GM12878 (cell line): ENCODE results near the gene PHGDH. TPM values are rescaled to one million over a fixed set of nuclear protein-coding genes. Genes with fewer than 3 reads are reported as not detected.

Experiments
- ATAC-seq: fragments of 200-7000 bp; cut with Tn5 transposase; 3 replicates; pipeline ENCODE4 v1.9.1; 2020; ENCODE audit warnings: mild to moderate bottlenecking, moderate library complexity
- BruUV-seq: library from RNA; stranded (reverse); fragments of 400-500 nt; replicated peaks from 2 replicates; lab custom pipeline; 2021; lab: Mats Ljungman, UMichigan
- CTCF ChIA-PET: fragments of 300-600 bp; sonication (Branson Sonifier 250); formaldehyde crosslinking; extraction: SDS; loops from one replicate; lab custom pipeline; 2021; ENCODE audit warnings: inconsistent platforms; lab: Yijun Ruan, JAX
- POLR2A ChIA-PET: fragments of 350-600 bp; formaldehyde crosslinking; extraction: SDS; loops from one replicate; lab custom pipeline; 2021; ENCODE audit warnings: inconsistent platforms; lab: Charles Lee
- RAD21 ChIA-PET: fragments of 300-600 bp; sonication (Branson Sonifier 250); formaldehyde crosslinking; loops from one replicate; lab custom pipeline; 2023; ENCODE audit warnings: antibody characterized with exemption; ENCODE audit not compliant: unreplicated experiment; lab: Charles Lee
- SMC1A ChIA-PET: fragments of 300-600 bp; sonication (Branson Sonifier 250); formaldehyde crosslinking; loops from one replicate; lab custom pipeline; 2023; ENCODE audit not compliant: unreplicated experiment, uncharacterized antibody; lab: Charles Lee
- DNase-seq: peaks from one replicate; pipeline ENCODE4 v3.0.0-alpha.2; 2011; ENCODE audit warnings: low read depth, low spot score
- FAIRE-seq: peaks from 3 replicates; lab custom pipeline; 2011; peaks lifted over from hg19 to GRCh38; lab: Jason Lieb, UNC
- H2AFZ ChIP-seq: 2 replicates; pipeline ENCODE4 v1.6.0; 2011; ENCODE audit warnings: low read depth, low read length, control low read depth; ENCODE audit not compliant: control insufficient read depth
- H3K27ac ChIP-seq: 2 replicates; pipeline ENCODE4 v1.5.1; 2011; ENCODE audit warnings: control low read depth; ENCODE audit not compliant: control insufficient read depth, insufficient read depth
- H3K27me3 ChIP-seq, 2 experiments: replicated peaks in 1 of 2; 2 replicates each; pipeline versions ENCODE4 v1.6.0 to v1.6.1; 2011; ENCODE audit warnings: low read length in 1 of 2; ENCODE audit not compliant: control insufficient read depth in 2 of 2, insufficient read depth in 2 of 2
- H3K36me3 ChIP-seq, 2 experiments: 2 replicates each; pipeline ENCODE4 v1.5.1; 2011; ENCODE audit warnings: low read length in 1 of 2; ENCODE audit not compliant: control insufficient read depth in 2 of 2, insufficient read depth in 2 of 2
- H3K4me1 ChIP-seq: 2 replicates; pipeline ENCODE4 v1.6.1; 2011; ENCODE audit warnings: mild to moderate bottlenecking, low read length, moderate library complexity, mixed read lengths; ENCODE audit not compliant: control insufficient read depth, insufficient read depth
- H3K4me2 ChIP-seq: 2 replicates; pipeline ENCODE4 v1.6.0; 2011; ENCODE audit warnings: control low read depth; ENCODE audit not compliant: control insufficient read depth, insufficient read depth
- H3K4me3 ChIP-seq: fragments of 200-600 bp; sonication (generic); 2 replicates; pipeline ENCODE4 v1.5.1; 2016
- H3K79me2 ChIP-seq: 2 replicates; pipeline ENCODE4 v1.6.0; 2011; ENCODE audit warnings: low read length; ENCODE audit not compliant: control insufficient read depth, insufficient read depth
- H3K9ac ChIP-seq: 2 replicates; pipeline ENCODE4 v1.8.0; 2011; ENCODE audit warnings: low read length, control low read depth, mixed read lengths; ENCODE audit not compliant: control insufficient read depth, insufficient read depth
- H3K9me3 ChIP-seq: replicated peaks from 3 replicates; pipeline ENCODE4 v1.5.1; 2011; ENCODE audit warnings: mild to moderate bottlenecking, low read length; ENCODE audit not compliant: control insufficient read depth, insufficient read depth
- H4K20me1 ChIP-seq: 2 replicates; pipeline ENCODE4 v1.6.0; 2011; ENCODE audit not compliant: control insufficient read depth, insufficient read depth
- FOS ChIP-seq: IDR thresholded peaks from 3 replicates; pipeline ENCODE4 v1.6.1; 2011; ENCODE audit warnings: borderline replicate concordance; ENCODE audit not compliant: insufficient read length; ENCODE audit errors: extremely low read depth
- GATAD2B ChIP-seq: fragments of 450-650 bp; conservative IDR thresholded peaks from 2 replicates; pipeline ENCODE4 v1.6.1; 2017; ENCODE audit warnings: low read depth, mild to moderate bottlenecking, moderate library complexity
- MTA2 ChIP-seq: fragments of 450-650 bp; IDR thresholded peaks from 2 replicates; pipeline ENCODE4 v1.6.1; 2016; ENCODE audit warnings: low read depth, mild to moderate bottlenecking, moderate library complexity
- SPI1 ChIP-seq: IDR thresholded peaks from 2 replicates; pipeline ENCODE4 v1.6.1; 2011; ENCODE audit warnings: low read depth, mild to moderate bottlenecking, low read length, moderate library complexity, borderline replicate concordance; ENCODE audit not compliant: insufficient read depth
- YBX1 ChIP-seq: fragments of 450-650 bp; IDR thresholded peaks from 2 replicates; pipeline ENCODE4 v1.6.1; 2016; ENCODE audit warnings: antibody characterized with exemption
- whole genome bisulfite sequencing: methylation state at CpG from one replicate; pipeline ENCODE4 v1.1.6; 2016; ENCODE audit warnings: low lambda C conversion rate; ENCODE audit not compliant: insufficient replicate concordance, insufficient coverage; ENCODE audit errors: missing lambda C conversion rate; 5-methylcytosine and 5-hydroxymethylcytosine counted together
- in situ Hi-C: fragments of 300-500 bp; cut with MboI; formaldehyde crosslinking; loops from 9 replicates; pipeline ENCODE4 v1.14.3; 2018; ENCODE audit warnings: mixed read lengths
- intact Hi-C: fragments of 100-400 bp; cut with micrococcal nuclease; formaldehyde crosslinking; loops from one replicate; pipeline ENCODE4 v1.14.2; 2022; ENCODE audit not compliant: unreplicated experiment
- polyA plus RNA-seq, 11 experiments: library from polyadenylated mRNA; depleted of rRNA in 4 of 11; unstranded in 6 of 11; stranded (reverse) in 5 of 11; fragments of >200 nt; fragmentation: Nextera tagmentation in 4 of 11; fragmentation: Illumina TruSeq in 1 of 11; extraction: Ambion mirVana in 4 of 11; extraction: Trizol in 1 of 11; gene quantifications; 1 replicate in 1 of 11; 2 replicates in 10 of 11; pipeline versions ENCODE4 v1.2.1 to v1.2.3, GENCODE V29; 2011 to 2016; ENCODE audit warnings: inconsistent platforms in 2 of 11, missing spikeins in 2 of 11, low read depth in 1 of 11
- total RNA-seq, 4 experiments: library from RNA; depleted of rRNA in 3 of 4; stranded (reverse); fragments of >200 nt in 3 of 4; fragmentation: Illumina TruSeq in 1 of 4; extraction: Trizol in 1 of 4; gene quantifications; 2 replicates each; pipeline versions ENCODE4 v1.2.1 to v1.2.3, GENCODE V29; 2013 to 2021
- TF ChIP-seq, protein P1 (sequence below): IDR thresholded peaks from 2 replicates; pipeline ENCODE4 v1.6.1; 2011; ENCODE audit warnings: borderline replicate concordance, low read depth, mild to moderate bottlenecking, moderate library complexity, mixed read lengths, low read length; ENCODE audit not compliant: insufficient read depth; ENCODE audit errors: extremely low read length
- TF ChIP-seq, protein P2 (sequence below): fragments of 450-650 bp; IDR thresholded peaks from 2 replicates; pipeline ENCODE4 v1.6.1; 2017; ENCODE audit warnings: low read depth, mild to moderate bottlenecking, moderate library complexity
- TF ChIP-seq, protein P3 (sequence below): IDR thresholded peaks from 2 replicates; pipeline ENCODE4 v1.6.1; 2011; ENCODE audit warnings: low read depth, mild to moderate bottlenecking, low read length, moderate library complexity, borderline replicate concordance; ENCODE audit errors: extremely low read depth

The PHGDH gene
- total and polyA plus RNA-seq, 10 of the 15 experiments (the other 5 are each of a cell fraction or from before 2014, with no cell fraction given), result 3.9 to 47.8 (median 25.9) TPM

DNA sequence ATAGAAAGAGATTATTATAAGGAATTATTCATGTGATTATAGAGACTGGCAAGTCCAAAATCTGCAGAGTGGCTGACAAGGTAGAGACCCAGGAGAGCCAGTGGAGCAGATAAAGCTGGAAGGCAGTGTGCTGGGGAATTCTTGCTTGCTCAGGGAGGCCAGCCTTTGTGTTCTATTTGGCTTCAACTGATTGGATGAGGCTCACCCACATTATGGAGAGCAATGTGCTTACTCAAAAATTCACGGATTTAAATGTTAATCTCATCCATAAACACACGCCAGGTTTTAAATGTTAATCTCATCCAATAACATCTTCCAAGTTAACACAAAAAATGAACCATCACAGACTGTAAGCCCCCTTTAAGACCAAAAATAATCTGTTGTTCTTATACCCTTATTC is 30.2 kb upstream of the PHGDH start:
- intact Hi-C loops (no loop called here), in situ Hi-C loops (no loop called here)
- no peak for FAIRE-seq
- WGBS, result 0% methylated on average over 2 of the region's 2 CpGs
- H3K9ac ChIP-seq, result no peak overlapping the region
- H3K4me3 ChIP-seq, result no peak overlapping the region
- RAD21 ChIA-PET, result no interaction called here
- H3K4me1 ChIP-seq, result no peaks in the 10 kb centered on the region
- no peaks in the 10 kb centered on the region for H3K9me3 ChIP-seq
- no peaks in the 10 kb centered on the region for H3K79me2 ChIP-seq
- no peak for DNase-seq
- CTCF ChIA-PET, result interaction anchor here (0.5 kb wide), 1 partner anchor 70 kb away, joined by 3 read pairs; no protein-coding TSS in a partner anchor
- BruUV-seq, result no TSS peak
- H3K27ac ChIP-seq, result no peak overlapping the region
- SMC1A ChIA-PET, result no interaction called here
- POLR2A ChIA-PET, result no interaction called here
- H3K4me2 ChIP-seq, result no peak overlapping the region
- H4K20me1 ChIP-seq, result no peaks in the 10 kb centered on the region
- H2AFZ ChIP-seq, result no peak overlapping the region
- TF ChIP-seq, protein P1, sequence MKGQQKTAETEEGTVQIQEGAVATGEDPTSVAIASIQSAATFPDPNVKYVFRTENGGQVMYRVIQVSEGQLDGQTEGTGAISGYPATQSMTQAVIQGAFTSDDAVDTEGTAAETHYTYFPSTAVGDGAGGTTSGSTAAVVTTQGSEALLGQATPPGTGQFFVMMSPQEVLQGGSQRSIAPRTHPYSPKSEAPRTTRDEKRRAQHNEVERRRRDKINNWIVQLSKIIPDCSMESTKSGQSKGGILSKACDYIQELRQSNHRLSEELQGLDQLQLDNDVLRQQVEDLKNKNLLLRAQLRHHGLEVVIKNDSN, result no peak
- TF ChIP-seq, protein P2, sequence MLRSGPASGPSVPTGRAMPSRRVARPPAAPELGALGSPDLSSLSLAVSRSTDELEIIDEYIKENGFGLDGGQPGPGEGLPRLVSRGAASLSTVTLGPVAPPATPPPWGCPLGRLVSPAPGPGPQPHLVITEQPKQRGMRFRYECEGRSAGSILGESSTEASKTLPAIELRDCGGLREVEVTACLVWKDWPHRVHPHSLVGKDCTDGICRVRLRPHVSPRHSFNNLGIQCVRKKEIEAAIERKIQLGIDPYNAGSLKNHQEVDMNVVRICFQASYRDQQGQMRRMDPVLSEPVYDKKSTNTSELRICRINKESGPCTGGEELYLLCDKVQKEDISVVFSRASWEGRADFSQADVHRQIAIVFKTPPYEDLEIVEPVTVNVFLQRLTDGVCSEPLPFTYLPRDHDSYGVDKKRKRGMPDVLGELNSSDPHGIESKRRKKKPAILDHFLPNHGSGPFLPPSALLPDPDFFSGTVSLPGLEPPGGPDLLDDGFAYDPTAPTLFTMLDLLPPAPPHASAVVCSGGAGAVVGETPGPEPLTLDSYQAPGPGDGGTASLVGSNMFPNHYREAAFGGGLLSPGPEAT, result no peak
- no peak for TF ChIP-seq YBX1
- no peak for TF ChIP-seq MTA2
- TF ChIP-seq FOS, result no peak
- TF ChIP-seq GATAD2B, result no peak
- no peak for TF ChIP-seq SPI1
- TF ChIP-seq, protein P3, sequence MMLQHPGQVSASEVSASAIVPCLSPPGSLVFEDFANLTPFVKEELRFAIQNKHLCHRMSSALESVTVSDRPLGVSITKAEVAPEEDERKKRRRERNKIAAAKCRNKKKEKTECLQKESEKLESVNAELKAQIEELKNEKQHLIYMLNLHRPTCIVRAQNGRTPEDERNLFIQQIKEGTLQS, result no peak
- no peak for ATAC-seq
- H3K36me3 ChIP-seq, result no peaks in the 10 kb centered on the region
- H3K27me3 ChIP-seq, result peaks cover 0 to 2% of the 10 kb centered on the region in 2 experiments; a peak in 1 of 4 replicates
